ENCODE measurements around the gene PLK3.
"Not testable (repeated sequence)": the region's sequence is repeated elsewhere in the genome, so short reads cannot be mapped to it uniquely, and the experiment has no call there.

The PLK3 gene

DNA sequence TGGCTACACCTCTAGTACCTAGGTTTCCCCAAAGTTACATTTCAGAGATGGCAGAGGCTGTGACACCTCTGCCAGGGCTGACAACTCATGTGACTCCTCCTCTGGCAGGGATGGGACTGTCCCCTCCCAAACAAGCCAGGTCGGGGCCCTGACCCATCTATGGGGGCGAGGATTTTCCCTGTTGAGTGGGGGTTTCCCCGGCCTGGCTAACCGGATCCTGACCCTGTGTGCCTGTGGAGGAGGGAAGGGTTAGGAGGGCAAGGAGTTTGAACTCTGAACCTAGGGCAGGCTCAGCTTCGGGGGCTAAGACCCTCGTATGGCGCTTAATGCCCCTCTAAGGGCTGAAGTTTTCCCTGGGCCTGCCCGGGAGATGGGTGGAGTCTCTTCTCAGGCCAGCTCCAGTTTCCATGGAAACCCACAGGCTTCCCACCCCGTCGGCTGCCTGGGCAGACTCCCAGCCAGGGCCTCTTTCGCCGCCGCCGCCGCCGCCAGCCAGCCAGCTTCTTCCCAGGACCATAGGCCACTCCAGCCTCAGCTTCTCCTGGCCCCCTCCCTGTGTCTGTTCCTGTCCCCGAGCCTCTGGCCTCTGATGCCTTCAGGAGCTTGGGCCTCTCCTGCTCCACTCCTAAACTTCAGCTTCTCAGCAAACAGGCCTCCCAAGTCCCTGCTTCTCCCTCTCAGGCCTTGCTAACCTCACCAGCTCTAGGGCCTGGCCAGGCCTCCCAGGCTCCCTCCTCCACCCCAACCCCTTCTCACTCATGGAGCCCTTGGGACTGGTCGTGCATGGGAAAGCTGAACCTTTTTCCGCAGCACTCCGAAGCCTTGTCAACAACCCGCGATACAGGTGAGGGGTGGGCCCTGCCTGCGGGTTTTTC, 8.1 kb downstream of the PLK3 start, which contains the start of gene BTBD19:
Gene BTBD19, plus strand, starts transcription at position 461 of the 875 bp plus-strand sequence. Its CDS starts 298 bp downstream, at position 759.
- peak in 1 of 2 donors; percentile 71 for DNase-seq (ENCODE audit: low read depth in 1 of 2, low spot score in 1 of 2)

GRCh38 chr1:44808938-44809917, 9.1 kb downstream of the PLK3 start:
- DNase-seq (ENCODE audit: low read depth in 1 of 2, low spot score in 1 of 2): peak; percentile 67 to 81

GRCh38 chr1:44810101-44810761, 10.1 kb downstream of the PLK3 start:
- no peak for DNase-seq (ENCODE audit: low read depth in 1 of 2, low spot score in 1 of 2)

DNA sequence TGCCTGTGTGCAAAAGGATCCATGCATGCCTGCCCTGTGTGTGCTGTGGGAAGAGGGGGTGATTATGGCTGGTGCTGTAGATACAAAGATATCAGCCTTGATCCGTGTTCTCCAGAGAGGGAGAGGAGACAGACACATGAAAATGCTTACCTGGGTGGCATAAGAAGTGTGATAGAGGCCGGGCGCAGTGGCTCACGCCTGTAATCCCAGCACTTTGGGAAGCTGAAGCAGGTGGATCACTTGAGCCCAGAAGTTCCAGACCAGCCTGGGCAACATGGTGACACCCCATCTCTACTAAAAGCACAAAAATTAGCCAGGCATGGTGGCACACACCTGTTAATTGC, 10.6 kb downstream of the PLK3 start:
- not testable (repeated sequence) for DNase-seq (ENCODE audit: low read depth in 1 of 2, low spot score in 1 of 2)

DNA sequence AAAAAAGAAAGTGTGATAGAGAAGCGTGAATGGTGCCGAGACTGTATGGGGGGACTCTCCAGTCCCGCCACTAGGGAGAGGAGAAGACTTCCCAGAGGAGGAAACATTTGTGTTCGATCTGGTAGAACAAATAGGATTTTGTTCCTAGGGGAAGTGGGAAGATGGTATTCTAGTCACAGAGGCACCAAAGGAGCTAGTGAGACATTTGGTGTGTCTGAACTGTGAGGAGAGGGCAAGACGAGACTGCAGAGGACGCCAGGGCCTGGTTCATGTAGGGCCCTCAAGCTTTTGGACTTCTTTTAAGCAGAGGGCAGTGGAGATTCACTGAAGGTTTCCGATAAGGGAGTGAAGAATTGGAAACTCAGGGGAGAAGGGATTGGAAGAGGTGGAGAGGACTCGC, 11.1 kb downstream of the PLK3 start:
- no peak for DNase-seq (ENCODE audit: low read depth in 1 of 2, low spot score in 1 of 2)

- DNase-seq (ENCODE audit: low read depth in 1 of 2, low spot score in 1 of 2): no peak
Observed at GRCh38 chr1:44812822-44813543, 12.8 kb downstream of the PLK3 start.

- not testable (repeated sequence) for DNase-seq (ENCODE audit: low read depth in 1 of 2, low spot score in 1 of 2)
Observed at GRCh38 chr1:44815926-44816325, 15.7 kb downstream of the PLK3 start.

DNA sequence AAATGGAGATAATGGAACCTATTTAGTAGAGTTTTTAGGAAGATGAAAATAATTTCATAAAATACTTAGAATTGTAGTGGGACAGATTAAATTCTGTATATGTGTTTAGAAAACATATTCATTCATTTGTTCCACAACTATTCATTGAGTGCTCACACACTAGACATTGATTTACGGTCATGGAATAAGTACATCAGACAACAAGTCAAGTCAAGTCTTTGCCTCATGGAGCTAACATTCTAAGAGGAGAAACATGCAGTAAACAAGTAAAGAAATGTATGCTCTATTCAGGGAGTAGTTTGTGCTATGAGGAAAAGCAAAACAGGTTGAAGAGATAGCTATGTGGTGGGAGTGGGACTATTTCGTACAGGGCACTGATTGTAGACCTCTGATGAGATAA, 17.1 kb downstream of the PLK3 start:
- DNase-seq (ENCODE audit: low read depth in 1 of 2, low spot score in 1 of 2): no peak

- DNase-seq (ENCODE audit: low read depth in 1 of 2, low spot score in 1 of 2): no peak
Observed at GRCh38 chr1:44817771-44818495, 17.8 kb downstream of the PLK3 start.

DNA sequence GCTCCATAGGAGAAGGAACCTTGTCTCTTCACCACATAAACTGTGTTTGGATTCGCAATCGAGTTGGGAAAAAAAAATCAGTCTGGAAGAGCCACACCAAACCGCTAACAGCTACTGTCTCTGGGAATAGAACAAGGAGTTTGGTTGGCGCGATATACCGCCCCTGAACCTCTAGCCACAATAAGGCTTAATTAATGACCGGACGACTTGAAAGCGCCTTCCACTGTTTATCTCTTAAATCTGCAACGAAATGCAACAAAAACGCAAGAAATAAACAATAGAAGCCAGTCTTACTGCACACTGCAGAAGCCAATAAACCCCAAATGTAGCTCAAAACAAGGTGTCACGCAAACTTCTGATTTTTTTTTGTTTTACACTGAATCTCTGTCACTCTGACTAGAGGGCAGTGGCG, 19.0 kb downstream of the PLK3 start:
- peak in 1 of 2 donors; percentile 1 for DNase-seq (ENCODE audit: low read depth in 1 of 2, low spot score in 1 of 2)

DNA sequence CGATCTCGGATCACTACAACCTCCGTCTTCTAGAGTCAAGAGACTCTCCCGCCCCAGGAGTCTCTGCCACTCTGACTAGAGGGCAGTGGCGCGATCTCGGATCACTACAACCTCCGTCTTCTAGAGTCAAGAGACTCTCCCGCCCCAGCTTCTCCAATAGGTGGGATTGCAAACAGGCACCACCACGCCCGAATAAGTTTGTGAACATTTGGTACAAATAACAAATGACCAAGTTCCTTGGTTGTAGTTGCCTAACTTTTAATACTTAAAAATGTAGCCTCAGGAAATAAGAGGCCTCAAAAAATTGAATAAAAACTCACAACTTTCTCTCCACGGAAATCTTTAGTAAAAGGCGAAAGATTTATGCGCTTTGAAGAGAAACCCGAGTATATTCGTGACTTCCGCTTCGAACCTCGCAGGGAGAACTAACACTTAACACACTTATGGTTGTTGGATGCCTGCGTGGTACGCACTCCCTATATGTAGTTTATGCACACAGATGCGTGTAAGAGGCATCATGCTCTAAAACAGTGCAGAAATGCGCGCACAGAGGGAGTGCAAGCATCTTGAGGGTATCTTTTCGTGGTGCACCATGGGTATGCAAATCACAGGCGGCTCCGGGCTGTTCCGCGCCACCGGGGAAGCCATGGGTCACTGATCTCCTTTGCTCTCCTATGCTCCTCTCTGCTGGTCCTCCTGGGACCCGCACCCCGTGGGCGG, 19.6 kb downstream of the PLK3 start:
- DNase-seq (ENCODE audit: low read depth in 1 of 2, low spot score in 1 of 2): peak; percentile 65 to 71

DNA sequence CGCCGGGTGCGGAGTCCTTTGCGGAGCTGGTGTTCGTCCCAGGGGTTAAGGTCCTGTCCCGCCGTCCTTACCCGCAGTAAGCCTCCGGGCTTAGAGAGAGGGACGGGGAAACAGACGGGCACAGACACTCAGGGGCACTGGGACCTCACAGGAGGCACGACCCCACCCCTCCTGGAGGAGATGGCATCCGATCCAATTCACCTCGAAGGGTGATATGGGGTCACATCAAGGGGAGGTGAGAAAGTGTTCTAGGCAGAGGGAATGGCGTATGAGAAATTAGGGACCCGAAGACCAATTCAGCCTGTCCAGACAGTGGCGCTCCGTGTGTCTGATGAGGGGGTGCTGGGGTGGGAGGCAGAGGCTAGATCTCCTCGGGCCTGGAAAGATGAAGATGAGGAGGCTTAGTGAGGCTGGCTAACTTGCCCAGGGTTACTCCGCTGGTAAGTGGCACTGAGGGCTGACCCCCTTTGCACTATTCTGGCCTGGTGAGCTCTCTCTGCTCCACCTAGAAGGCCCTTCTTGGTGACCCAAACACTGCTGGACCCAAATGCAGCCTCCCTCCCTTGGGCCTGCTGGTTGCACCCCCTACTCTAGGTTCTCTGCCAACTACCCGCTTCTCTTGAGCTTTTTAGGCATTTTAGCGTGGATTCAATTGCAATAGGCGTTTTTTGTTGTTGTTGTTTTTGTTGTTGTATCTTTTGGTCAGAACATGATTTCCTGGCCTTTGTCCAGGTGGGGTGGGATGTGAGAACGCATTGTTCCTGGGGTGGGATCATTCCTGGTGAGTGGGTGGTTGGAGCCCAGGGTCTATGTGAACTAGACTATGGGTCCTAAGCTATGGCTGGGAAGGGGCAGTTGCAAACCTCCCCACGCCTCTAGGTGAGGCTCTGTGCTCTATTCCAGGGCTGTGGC, 20.4 kb downstream of the PLK3 start:
- DNase-seq (ENCODE audit: low read depth in 1 of 2, low spot score in 1 of 2): no peak

DNA sequence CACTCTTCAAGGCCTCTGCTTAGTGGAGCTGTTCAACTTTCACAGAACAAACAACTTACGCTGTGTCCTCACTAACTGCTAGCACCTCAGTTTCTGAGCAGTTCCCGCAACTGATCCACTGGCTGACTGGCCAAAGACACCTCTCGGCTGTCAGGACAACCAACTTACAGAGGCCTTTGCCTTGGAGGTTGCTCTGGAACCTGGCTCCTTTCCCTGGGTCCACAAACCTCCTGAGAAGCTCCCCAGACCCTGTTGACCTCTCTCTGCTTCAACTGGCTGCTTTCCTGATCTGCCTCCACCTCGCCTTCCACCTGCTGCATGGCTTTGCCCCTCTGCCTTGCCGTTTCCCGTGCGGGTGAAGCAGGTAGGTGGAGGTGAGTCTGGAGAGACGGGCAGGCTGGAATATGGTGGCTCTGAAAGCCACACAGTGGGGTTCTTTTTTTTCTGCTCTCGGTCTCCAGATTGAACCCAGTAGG, 21.1 kb downstream of the PLK3 start:
- DNase-seq (ENCODE audit: low read depth in 1 of 2, low spot score in 1 of 2): no peak

DNA sequence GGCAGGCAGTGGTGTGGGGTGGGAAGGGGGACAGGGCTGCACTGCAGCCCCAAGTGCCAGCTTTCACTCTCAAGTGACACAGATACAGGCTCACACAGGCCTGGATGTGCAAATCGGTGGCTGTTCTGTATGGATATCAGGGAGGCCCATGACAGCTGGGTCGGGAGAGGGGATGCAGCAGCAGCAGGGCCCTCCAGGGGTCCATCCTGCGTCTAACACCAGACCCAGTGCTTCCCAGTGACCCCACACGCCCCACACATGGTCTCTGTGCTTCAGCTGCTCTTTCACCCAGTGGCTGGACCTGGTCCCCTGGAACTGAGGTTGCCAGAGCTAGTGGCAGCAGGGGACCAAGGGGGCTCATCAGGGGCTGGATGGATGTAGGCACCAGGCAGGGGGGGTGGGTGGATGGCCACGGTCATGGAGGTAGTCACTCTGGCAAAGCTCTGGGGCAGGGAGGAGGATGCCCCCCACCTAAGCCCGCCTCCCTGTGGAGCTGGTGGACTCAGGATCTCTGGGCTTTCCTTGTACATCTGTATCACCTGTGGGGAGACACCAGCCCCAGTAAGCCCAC, 22.0 kb downstream of the PLK3 start:
- no peak for DNase-seq (ENCODE audit: low read depth in 1 of 2, low spot score in 1 of 2)

GRCh38 chr1:44822981-44823451, 22.8 kb downstream of the PLK3 start:
- DNase-seq (ENCODE audit: low read depth in 1 of 2, low spot score in 1 of 2): no peak

GRCh38 chr1:44824392-44824791, 24.2 kb downstream of the PLK3 start:
- DNase-seq (ENCODE audit: low read depth in 1 of 2, low spot score in 1 of 2): not testable (repeated sequence)

DNA sequence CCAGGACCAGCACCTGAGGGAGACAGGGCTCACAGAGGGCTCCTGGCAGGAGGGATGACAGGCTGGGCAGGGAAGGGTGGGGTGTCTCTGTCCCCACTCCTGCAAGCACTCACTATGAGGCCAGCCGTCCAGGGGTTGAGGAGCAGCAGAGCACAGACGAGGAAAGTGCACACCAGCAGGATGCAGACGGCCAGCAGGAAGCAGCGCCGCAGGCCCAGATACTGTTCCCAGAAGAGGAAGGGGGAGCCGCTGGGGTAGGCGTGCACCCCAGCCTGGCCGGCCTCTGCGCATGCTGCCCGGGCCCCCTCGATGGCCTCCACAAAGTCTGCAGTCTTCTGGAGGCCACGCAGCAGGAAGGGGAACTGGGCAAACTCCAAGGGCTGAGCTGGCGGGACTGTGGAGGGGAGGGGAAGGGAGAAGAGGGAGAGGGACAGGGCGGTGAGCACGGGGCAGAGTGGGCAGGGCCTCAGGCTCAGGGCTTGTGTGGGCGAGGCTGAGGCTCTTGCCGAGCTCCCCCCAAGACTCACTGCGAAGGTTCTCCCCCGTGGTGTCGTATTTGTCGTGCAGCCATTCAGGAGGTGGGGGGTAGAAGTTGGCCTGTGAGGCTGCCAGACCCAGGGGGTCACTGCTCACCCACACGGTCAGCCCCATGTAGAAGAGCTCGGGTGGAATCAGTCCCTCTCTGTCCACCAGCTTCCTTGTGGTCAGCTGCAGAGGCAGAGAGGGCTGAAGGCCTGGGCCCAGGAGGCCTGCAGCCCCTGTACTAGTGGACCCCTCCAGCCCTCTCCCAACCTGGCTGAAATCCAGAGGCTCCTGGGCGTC, 26.4 kb downstream of the PLK3 start:
- no peak for DNase-seq (ENCODE audit: low read depth in 1 of 2, low spot score in 1 of 2)

Measured in stimulated activated CD4-positive, alpha-beta T cell treated with anti-CD3 and anti-CD28 coated beads, Interleukin-15, amount 100 ng/mL, for 1 hour (primary cell).